ENCODE measurements around the gene GFAP.

GFAP gene

DNA sequence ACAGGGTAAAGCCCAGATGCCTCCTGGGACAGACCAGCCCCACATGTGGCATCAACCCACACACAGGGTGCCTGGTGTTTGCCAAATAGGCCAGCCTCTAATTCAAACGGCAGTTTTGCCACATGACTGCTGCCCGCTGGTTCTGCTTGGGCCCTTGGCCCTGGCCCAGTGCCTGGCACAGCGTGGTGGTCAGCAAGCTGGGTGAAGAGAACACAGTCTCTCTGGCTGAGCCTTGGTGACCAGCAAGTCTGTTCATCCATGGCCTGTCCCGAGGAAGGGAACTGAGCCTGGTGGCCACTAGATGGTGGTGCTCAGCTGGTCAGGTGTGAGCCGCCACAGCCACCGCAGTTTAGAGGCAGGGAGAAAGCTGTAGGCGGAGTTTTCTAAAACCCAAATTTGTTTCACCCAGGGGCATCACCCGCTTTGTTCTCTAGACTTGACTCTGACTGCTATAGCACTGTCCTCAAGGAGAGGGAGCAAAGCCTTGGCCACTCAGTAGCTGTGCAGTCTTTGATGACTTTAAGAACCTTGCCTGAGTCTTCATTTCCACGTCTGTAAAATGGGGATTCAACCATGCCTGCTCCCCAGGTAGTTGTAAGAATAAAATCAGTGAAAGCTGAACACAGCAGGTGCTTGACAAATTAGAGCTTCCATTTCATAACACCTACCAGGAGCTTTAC, 4.7 kb upstream of the GFAP start (continued):
- TF ChIP-seq ZBTB7A (tag by site-specific recombination; IDR thresholded peaks at IDR 0.05; ENCODE audit: low read depth) (no peak), ZNF639 (tag by site-specific recombination; IDR thresholded peaks at IDR 0.05) (no peak), ZNF548 (tag by site-specific recombination; IDR thresholded peaks at IDR 0.05) (no peak), ZNF660 (tag by site-specific recombination; IDR thresholded peaks at IDR 0.05) (no peak), SP7 (tag by site-specific recombination; IDR thresholded peaks at IDR 0.05) (peak; percentile 32; the same call in 1 of the 2 replicates), EGR2 (tag by site-specific recombination; IDR thresholded peaks at IDR 0.05; ENCODE audit: low read depth) (no peak), TRIM28 (IDR thresholded peaks at IDR 0.05; ENCODE audit: borderline replicate concordance, low read length) (0 out of 2 replicates have a peak, but pooled peaks have one; percentile 29), ZFHX2 (tag by site-specific recombination; conservative IDR thresholded peaks at IDR 0.05) (0 out of 2 replicates have a peak, but pooled peaks have one; percentile 47), ZNF2 (tag by site-specific recombination; IDR thresholded peaks at IDR 0.05) (peak; percentile 35; the same call in 1 of the 2 replicates), ZNF501 (tag by site-specific recombination; IDR thresholded peaks at IDR 0.05) (peak; percentile 17; the same call in 1 of the 2 replicates), ZSCAN18 (tag by site-specific recombination; IDR thresholded peaks at IDR 0.05) (no peak), KLF17 (tag by site-specific recombination; IDR thresholded peaks at IDR 0.05) (no peak), ZNF146 (tag by site-specific recombination; IDR thresholded peaks at IDR 0.05) (no peak)
- TF ChIP-seq, protein P1, sequence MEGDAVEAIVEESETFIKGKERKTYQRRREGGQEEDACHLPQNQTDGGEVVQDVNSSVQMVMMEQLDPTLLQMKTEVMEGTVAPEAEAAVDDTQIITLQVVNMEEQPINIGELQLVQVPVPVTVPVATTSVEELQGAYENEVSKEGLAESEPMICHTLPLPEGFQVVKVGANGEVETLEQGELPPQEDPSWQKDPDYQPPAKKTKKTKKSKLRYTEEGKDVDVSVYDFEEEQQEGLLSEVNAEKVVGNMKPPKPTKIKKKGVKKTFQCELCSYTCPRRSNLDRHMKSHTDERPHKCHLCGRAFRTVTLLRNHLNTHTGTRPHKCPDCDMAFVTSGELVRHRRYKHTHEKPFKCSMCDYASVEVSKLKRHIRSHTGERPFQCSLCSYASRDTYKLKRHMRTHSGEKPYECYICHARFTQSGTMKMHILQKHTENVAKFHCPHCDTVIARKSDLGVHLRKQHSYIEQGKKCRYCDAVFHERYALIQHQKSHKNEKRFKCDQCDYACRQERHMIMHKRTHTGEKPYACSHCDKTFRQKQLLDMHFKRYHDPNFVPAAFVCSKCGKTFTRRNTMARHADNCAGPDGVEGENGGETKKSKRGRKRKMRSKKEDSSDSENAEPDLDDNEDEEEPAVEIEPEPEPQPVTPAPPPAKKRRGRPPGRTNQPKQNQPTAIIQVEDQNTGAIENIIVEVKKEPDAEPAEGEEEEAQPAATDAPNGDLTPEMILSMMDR (tag by site-specific recombination; IDR thresholded peaks at IDR 0.05): peak; percentile 87
- TF ChIP-seq, protein P2, sequence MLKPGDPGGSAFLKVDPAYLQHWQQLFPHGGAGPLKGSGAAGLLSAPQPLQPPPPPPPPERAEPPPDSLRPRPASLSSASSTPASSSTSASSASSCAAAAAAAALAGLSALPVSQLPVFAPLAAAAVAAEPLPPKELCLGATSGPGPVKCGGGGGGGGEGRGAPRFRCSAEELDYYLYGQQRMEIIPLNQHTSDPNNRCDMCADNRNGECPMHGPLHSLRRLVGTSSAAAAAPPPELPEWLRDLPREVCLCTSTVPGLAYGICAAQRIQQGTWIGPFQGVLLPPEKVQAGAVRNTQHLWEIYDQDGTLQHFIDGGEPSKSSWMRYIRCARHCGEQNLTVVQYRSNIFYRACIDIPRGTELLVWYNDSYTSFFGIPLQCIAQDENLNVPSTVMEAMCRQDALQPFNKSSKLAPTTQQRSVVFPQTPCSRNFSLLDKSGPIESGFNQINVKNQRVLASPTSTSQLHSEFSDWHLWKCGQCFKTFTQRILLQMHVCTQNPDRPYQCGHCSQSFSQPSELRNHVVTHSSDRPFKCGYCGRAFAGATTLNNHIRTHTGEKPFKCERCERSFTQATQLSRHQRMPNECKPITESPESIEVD (tag by site-specific recombination; IDR thresholded peaks at IDR 0.05): no peak

DNA sequence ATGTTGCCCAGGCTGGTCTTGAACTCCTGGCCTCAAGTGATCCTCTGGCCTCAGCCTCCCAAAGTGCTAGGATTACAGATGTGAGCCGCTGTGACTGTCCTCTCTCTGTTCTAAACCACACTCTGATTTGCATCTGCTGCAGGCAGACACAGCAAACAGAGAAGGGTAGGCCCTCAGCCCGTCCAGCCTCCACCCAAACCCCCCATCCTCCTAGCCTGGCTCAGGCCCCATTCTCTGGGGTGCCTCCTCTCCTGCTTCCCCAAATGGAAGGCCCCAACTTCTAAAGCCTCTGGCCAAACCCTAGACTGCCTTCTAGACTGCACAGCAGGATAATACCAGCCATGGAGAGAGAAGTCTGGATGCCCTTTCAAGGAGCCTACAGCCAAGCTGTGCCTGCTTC, 4.1 kb upstream of the GFAP start:
- ChIA-PET CTCF (interaction anchor here (0.6 to 7.9 kb wide), 38 partner anchors 8 to 502 kb away, joined by 3 to 296 read pairs (median 6); partner anchors contain the start of genes ACBD4, C1QL1, EFTUD2 and KIF18B), POLR2A (interaction anchor here (1.0 to 1.4 kb wide), 2 partner anchors 10 to 42 kb away, joined by 3 to 8 read pairs; no protein-coding TSS in a partner anchor)
- H3K4me3 ChIP-seq (ENCODE audit: low read depth, low read length): no peak overlapping the region
- TF ChIP-seq ZNF670 (tag by site-specific recombination; IDR thresholded peaks at IDR 0.05; ENCODE audit: low read depth): no peak
- TF ChIP-seq ZNF302 (tag by site-specific recombination; IDR thresholded peaks at IDR 0.05; ENCODE audit: low read depth): no peak
- TF ChIP-seq BCL6B (tag by site-specific recombination; IDR thresholded peaks at IDR 0.05): no peak
- TF ChIP-seq ZNF221 (tag by site-specific recombination; IDR thresholded peaks at IDR 0.05; ENCODE audit: borderline replicate concordance): no peak
- TF ChIP-seq ZNF529 (tag by site-specific recombination; IDR thresholded peaks at IDR 0.05; ENCODE audit: insufficient replicate concordance): no peak
- no peak for TF ChIP-seq ZIC2 (tag by site-specific recombination; IDR thresholded peaks at IDR 0.05)
- no peak for TF ChIP-seq ZXDB (tag by site-specific recombination; IDR thresholded peaks at IDR 0.05)
- no peak for TF ChIP-seq ZNF501 (tag by site-specific recombination; IDR thresholded peaks at IDR 0.05)
- TF ChIP-seq ZNF548 (tag by site-specific recombination; IDR thresholded peaks at IDR 0.05): no peak

More for the DNA sequence above, 4.1 kb upstream of the GFAP start:
- Histone ChIP-seq H3K36me3 (ENCODE audit: control insufficient read depth in 2 of 2, insufficient read depth in 1 of 2, low read length in 2 of 2) (no peaks in the 10 kb centered on the region), H3K27ac (ENCODE audit: extremely low read depth, low read depth, low read length) (no peak overlapping the region), H3K9me3 (ENCODE audit: control insufficient read depth, insufficient read depth, low read depth, low read length) (no peaks in the 10 kb centered on the region), H3K4me1 (ENCODE audit: control insufficient read depth, insufficient read depth, low read length) (no peaks in the 10 kb centered on the region; the same call in 1 of the 2 replicates)

All from HEK293 (cell line).